NCI-H226 (cell line): ENCODE measurements around the gene PTPRR.

Source experiments
- DNase-seq: peaks from one replicate; pipeline ENCODE4 v3.0.0-alpha.2; 2015

The PTPRR gene

DNA sequence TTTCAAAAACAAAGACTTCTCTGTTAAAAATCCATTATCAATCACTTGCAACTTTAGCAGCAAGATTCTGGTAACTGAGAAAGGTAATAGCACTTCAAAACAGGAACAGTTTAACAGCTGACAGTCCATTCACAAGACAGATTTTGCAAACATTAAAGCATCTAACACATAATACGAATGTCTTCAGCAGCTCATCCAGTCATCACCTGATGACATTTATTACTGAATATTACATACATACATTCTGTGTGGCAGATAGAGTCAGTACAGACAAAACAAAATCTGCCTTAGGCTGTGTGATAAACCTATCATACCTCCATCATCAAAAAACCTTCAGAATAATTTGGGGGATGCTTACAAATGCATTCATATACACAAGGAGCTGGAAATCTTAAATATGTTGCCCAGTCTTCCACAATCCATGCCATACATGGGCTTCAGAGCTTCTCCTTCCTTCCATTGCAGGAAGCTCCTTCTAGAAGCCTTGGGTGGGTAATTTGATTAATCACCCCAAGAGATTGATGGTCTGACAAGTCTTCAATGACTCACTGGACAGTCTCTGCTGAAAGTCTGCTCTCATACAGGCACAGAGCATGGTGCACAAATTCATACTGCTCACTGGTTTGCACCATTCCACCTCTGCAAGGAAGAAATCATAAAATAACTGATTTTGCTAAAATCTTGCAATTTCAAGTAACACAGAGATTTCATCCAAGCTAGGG lies 281.7 kb downstream of the PTPRR start:
- DNase-seq, result peak; percentile 33

GRCh38 chr12:70637303-70638085 lies 283.0 kb downstream of the PTPRR start, which contains the start of gene PTPRB:
TSS of gene PTPRB (minus strand) at chr12:70637429. CDS start at chr12:70637395, 34 bp downstream.
- DNase-seq, result no peak

GRCh38 chr12:70635755-70636154 lies 284.8 kb downstream of the PTPRR start:
- no peak for DNase-seq

DNA sequence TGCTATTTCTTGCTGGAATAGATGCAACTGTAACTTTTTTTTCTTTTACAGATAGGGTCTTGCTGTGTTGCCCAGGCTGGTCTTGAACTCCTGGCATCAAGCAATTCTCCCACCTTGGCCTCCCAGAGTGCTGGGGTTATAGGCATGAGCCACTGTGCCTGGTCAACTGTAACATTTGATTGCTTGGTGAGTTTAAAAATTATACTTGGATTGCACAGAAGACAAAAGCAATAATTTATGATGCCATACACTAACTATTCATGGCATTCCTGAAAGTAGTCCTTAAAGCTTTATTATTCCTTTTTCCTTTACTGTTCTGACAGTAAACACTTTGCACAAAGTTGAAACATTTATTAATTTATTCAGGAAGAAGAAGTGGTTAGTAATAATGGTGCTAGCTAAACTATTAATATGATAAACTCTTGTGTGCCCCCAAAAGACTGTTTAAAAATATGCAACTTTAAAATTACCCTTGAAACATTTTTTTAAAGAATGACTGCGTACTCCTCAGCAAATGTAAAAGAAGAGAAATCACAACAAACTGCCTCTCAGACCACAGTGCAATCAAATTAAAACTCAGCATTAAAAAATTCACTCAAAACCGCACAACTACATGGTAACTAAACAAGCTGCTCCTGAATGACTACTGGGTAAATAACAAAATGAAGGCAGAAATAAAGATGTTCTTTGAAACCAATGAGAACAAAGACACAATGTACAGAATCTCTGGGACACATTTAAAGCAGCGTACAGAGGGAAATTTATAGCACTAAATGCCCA lies 291.6 kb downstream of the PTPRR start:
- DNase-seq, result no peak

GRCh38 chr12:70627677-70628076 lies 292.9 kb downstream of the PTPRR start:
- DNase-seq, result no peak

GRCh38 chr12:70626180-70626579 lies 294.4 kb downstream of the PTPRR start:
- no peak for DNase-seq

DNA sequence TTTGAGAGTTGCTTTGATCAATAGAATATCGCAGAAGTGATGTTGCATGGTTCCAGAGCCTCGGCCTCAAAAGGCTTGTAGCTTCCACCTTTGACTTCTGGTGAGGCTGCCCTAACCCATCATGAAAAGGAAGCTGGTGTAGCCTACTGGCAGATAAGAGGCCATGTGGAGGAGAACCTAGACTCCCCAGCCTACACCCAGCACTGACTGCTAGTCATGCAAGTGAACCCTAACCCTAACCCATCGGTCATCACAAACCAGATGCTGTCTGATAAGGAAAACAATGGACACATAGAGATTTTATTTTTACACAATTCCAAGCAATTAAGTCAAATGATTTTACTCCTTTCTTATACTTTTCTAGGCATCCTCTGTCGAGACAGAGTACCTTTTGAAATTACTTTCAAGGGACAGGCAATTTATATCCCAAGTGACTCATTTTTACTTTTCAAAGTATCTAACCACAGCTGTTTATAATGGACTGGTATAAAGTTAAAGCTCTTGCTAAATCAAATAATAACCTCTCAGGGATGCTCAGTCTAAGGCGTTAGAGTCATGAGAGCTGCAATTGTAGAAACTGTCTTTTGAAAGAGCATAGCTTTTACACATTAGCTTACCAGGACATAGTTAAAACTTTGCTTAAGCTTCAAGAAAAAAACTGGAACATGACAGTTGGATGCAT lies 300.9 kb downstream of the PTPRR start:
- DNase-seq, result no peak

DNA sequence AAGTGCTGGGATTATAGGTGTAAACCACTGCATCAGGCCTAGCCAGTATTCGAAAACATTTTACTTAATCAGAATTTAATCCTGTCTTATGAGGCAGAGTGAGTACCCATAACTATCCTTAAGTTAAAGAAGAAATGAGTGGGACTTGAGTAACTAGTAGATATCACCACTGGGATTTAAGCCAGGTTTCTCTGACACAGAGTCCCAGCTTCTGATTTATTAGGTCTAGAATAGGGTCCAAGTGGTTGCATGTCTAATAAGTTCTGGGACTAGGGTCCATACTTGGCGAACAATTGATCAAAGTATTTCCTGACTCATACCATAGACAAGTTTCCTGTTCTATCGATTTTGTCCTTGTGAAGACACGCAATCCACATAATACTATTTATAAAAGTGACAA lies 302.2 kb downstream of the PTPRR start:
- DNase-seq, result no peak

DNA sequence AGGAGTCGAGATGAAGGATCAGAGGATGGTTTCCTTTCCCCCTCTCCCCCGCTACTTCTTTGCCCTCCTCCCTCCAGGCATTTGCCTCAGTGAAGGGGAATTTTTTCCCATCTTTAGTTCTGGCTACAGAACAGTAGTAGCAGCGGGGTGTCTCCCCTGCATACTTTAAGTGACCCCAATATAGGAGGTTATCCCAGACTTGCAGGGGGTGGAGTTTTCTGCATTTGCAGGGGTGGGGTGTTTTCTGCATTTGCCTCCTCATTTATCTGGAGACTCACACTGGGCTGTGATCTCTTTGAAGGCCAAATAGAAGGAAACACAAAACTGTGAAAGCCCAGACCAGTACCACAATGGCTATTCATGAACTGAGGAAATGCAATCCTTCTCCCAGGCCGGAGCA lies 303.1 kb downstream of the PTPRR start:
- DNase-seq, result no peak

- no peak for DNase-seq
These were observed 305.2 kb downstream of the PTPRR start for GRCh38 chr12:70615174-70615866.

DNA sequence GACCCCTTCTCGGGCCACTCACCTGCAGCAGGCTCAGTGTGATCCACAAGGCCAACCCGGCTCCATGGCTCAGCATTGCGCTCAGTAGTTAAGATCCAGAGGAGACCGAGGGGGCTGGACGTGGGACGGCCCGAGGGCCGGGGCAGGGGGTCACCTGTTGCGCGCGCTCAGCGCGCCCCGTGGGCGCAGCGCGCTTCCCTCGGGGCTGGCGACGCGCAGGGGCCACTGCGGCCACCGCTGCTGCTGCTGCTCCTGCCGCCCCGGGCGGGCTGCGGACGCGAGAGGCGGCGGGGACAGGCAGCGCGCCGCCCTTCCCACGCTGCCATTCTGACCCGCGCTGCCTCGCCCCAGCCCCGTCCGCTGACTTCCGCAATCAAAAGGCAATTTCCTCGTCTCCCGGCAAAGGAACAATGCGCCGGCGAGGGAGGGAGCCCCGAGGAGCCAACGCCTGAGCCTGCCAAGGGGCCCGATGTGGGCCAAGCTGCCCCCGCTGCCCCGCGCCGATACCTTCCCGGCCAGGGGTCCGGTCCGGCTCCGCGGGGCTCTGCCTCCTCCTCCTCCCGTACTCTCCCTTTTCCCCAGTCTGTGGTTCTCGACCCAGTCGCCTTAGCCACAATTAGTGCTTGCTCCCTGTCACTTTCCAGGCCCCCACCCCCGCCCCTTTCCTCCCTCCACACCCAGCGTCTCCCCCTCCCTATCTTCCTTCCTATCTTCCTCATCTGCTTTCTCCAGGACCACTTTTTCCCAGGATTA lies 310.6 kb downstream of the PTPRR start:
- DNase-seq, result no peak

- DNase-seq, result no peak
These were observed 311.3 kb downstream of the PTPRR start for GRCh38 chr12:70609203-70609602.

DNA sequence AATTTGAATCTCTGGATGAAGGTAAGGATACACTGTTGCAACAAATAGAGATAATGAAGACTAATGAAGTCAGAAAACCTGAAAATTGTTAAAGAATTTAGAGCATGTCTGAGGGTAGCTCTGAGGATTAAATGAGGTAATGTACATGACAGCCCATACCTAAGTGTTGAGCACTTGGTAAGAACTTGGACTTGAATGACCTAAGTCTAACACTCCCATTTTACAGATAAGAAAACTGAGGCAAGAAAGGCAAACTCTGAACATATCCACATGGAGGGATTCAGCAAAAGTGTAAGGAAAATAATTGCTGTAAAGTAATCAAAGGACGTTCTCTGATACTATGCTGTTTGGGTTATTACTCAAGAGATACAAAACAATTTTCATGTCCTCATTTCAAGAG lies 312.4 kb downstream of the PTPRR start:
- DNase-seq, result no peak

GRCh38 chr12:70607107-70607506 lies 313.4 kb downstream of the PTPRR start:
- no peak for DNase-seq

GRCh38 chr12:70605976-70606375 lies 314.6 kb downstream of the PTPRR start:
- DNase-seq, result no peak

DNA sequence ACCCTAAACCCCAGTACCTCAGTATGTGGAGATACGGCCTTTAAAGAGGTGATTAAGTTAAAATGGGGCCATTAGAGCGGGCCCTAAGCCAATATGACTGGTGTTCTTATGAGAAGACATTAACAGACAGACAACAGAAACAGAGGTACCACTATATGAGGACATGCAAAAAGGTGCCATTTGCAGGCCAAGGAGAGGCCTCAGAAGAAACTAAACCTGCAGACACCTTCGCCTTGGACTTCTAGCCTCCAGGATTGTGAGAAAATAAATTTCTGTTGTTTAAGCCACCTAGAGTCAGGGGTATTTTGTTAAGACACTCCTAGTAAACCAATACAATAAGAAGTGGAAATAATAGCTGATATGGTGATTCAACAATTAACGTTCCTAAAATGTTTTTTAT lies 315.9 kb downstream of the PTPRR start:
- no peak for DNase-seq

DNA sequence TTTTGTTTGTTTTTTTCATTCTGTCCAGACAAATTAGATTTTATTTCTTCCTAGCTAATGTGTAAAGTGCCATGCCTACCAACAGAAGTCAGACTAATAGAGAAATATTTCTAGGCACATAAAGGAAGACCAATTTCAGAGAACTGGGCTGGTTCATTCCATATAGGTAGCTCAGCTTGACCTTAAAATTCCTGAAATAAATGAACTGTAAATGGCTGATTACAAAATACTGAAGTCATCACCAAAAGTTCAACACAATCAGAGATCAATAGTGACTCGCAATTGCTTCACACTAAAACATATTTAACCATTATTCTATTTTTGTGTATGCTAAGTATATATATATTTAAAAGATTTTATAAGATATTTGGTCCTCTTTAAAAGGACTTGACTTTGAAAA lies 317.5 kb downstream of the PTPRR start:
- no peak for DNase-seq

DNA sequence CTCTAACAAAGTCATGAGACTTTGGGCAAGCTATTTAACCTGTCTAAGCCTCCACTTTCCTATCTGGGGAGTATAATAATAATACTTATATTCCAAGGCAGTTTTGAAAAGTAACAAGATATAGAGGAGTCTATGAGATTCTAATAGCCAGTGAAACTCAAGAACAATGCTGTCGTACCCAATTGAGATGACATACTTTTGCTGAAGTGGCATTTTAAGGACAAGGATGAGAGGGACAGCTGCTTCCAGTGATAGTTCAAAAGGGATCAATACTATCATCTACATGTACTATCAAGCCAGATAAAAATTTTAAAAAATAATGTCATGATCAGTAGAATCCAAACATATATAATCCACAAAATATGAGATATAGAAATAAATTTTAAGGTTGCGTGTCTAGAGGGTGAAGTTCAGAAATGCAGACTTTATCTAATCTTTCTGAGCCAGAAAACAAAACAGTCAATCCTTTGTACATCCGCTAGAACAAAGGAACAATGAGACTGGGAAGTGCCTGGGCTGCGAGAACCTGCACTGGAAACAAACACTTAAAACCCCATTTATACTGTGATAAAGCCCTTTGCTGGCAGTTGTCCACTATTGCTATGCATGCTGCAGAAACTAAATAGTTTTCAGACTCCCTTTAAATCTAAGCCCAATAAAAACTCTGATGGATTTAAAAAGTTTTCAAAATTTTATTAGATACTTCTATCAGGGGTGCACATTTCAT lies 321.9 kb downstream of the PTPRR start:
- DNase-seq, result no peak

DNA sequence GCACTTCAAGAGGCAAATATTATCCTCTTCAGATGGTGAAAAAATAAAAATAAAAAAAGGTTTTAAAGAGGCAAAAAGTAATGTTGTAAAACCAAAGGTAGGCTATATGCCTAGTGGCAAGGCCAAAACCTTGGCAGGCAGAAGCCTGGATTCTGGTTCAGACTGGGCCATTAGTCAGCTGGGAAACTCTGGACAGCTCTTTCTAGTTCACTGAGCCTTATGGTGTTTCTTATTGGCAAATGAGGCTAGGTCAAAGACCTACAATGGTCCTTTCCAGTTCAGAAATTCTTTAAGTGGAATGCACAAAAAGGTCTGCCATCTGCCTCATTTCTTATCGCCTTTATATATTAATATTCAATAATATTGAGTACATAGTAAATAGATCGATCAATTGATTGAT lies 327.9 kb downstream of the PTPRR start:
- no peak for DNase-seq

DNA sequence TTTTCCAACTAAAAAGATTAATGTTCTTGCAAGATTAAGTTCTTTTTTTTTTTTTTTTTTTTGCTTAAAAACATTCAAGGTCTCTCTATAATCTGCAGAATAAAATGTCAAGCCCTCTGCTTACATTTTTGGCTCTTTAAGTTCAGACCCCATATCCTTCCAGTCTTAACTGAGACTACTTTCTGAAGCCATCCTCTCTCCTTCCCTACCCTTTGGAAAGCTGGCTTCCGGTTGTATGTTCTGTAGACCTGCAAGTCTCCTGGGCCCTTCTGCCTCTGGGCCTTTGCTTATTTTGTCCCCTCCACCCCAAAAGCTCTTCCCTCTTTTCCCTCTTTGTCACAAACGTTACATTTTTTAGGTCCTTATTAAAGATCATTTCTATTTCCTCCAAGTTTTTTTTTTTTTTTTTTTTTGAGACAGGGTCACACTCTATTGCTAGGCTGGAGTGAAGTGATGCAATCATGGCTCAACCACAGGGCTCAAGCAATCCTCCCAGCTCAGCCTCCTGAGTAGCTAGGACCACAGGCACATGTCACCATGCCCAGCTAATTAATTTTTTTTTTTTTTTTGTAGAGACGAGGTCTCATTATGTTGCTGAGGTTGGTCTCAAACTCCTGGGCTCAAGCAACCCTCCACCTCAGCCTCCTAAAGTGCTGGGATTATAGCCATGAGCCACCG lies 329.9 kb downstream of the PTPRR start:
- DNase-seq, result no peak
